GM12892 (cell line): ENCODE data around the gene BTBD7.

Source experiments
- POLR2A ChIP-seq: IDR thresholded peaks from 2 replicates; pipeline ENCODE4 v1.6.1; 2011; ENCODE audit warnings: low read depth, low read length, control low read depth
- POLR2AphosphoS5 ChIP-seq: IDR thresholded peaks from 2 replicates; pipeline ENCODE4 v1.6.1; 2011; ENCODE audit warnings: low read depth, low read length, control low read depth

GRCh38 chr14:93369713-93370266 is 37.0 kb upstream of the BTBD7 start:
- TF ChIP-seq POLR2AphosphoS5 (no peak; the same call in 1 of the 2 replicates), POLR2A (no peak)
